Lower leg skin (tissue), 3 donors: ENCODE results near the gene AFF1.

Experiments used
- POLR2A ChIP-seq, 2 donors: fragments of 450-650 bp; IDR thresholded peaks; one replicate each; pipeline ENCODE4 v1.6.1; 2016 to 2017; ENCODE audit warnings: antibody characterized with exemption in 2 of 2, mild to moderate bottlenecking in 1 of 2, moderate library complexity in 1 of 2
- TF ChIP-seq, protein P1 (sequence below), 3 donors: fragments of 450-650 bp; IDR thresholded peaks; one replicate each; pipeline ENCODE4 v1.5.1; 2016; ENCODE audit warnings: antibody characterized with exemption in 3 of 3, mild to moderate bottlenecking in 3 of 3, moderate library complexity in 2 of 3

DNA sequence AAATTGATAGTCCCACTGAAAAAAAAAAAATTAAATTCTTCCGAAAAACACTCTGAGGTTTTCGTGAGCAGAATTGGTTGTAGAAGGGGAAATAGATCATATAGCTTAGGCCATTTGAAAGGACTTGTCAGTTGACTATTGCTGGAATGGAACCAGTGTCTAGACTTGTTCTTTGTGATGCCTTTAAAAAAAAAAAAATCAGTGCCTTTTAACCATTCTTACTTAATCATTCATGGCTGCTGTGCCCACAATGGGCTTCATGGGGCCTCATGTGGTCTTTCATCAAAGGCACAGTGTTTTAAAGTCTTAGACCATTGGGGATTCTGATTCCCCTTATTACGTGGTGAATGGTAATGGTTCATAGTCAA is 139.3 kb downstream of the AFF1 start:
- TF ChIP-seq, protein P1, sequence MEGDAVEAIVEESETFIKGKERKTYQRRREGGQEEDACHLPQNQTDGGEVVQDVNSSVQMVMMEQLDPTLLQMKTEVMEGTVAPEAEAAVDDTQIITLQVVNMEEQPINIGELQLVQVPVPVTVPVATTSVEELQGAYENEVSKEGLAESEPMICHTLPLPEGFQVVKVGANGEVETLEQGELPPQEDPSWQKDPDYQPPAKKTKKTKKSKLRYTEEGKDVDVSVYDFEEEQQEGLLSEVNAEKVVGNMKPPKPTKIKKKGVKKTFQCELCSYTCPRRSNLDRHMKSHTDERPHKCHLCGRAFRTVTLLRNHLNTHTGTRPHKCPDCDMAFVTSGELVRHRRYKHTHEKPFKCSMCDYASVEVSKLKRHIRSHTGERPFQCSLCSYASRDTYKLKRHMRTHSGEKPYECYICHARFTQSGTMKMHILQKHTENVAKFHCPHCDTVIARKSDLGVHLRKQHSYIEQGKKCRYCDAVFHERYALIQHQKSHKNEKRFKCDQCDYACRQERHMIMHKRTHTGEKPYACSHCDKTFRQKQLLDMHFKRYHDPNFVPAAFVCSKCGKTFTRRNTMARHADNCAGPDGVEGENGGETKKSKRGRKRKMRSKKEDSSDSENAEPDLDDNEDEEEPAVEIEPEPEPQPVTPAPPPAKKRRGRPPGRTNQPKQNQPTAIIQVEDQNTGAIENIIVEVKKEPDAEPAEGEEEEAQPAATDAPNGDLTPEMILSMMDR (IDR thresholded peaks at IDR 0.05), result no peak
- no peak for TF ChIP-seq POLR2A (IDR thresholded peaks at IDR 0.05)
